HCT116 (cell line): Measurements from ENCODE around the gene CCSAP. TPM values are rescaled to one million over a fixed set of nuclear protein-coding genes. Genes with fewer than 3 reads are reported as not detected.

Experiments used
- ATAC-seq: fragments of 200-7000 bp; cut with Tn5 transposase; 2 replicates; pipeline ENCODE4 v1.9.1; 2020; ENCODE audit warnings: mild to moderate bottlenecking, moderate library complexity
- BruUV-seq: library from RNA; stranded (reverse); fragments of 400-500 nt; replicated peaks from 2 replicates; lab custom pipeline; 2021; lab: Mats Ljungman, UMichigan
- CTCF ChIA-PET: fragments of 300-600 bp; sonication (Branson Sonifier 250); formaldehyde crosslinking; loops from one replicate; lab custom pipeline; 2021; ENCODE audit warnings: antibody characterized with exemption; lab: Charles Lee
- POLR2A ChIA-PET: fragments of 300-600, 350-600 bp; sonication (Branson Sonifier 250); formaldehyde crosslinking; loops from one replicate; lab custom pipeline; 2021; ENCODE audit warnings: antibody characterized with exemption; lab: Charles Lee
- RAD21 ChIA-PET, 2 experiments: fragments of 300-600 bp; sonication (Branson Sonifier 250); formaldehyde crosslinking; loops; one replicate each; lab custom pipeline; 2023; ENCODE audit warnings: low total read pairs in 2 of 2; ENCODE audit not compliant: uncharacterized antibody in 2 of 2, unreplicated experiment in 2 of 2, low non-redundant PET in 1 of 2; lab: Charles Lee
- DNase-seq: peaks from one replicate; pipeline ENCODE4 v3.0.0-alpha.2; 2010; ENCODE audit warnings: low read depth, low spot score
- H2AFZ ChIP-seq: fragments of 200-600 bp; shearing (Covaris generic), sonication (generic); 2 replicates; pipeline ENCODE4 v1.6.1; 2017; ENCODE audit warnings: low read depth, mixed run types, mixed read lengths, antibody characterized with exemption, low read length; ENCODE audit not compliant: poor library complexity, severe bottlenecking
- H3K27ac ChIP-seq: 2 replicates; pipeline ENCODE4 v1.5.1; 2012; ENCODE audit warnings: low read depth, low read length
- H3K27me3 ChIP-seq: fragments of 200-600 bp; sonication (generic); 2 replicates; pipeline ENCODE4 v1.6.1; 2016; ENCODE audit warnings: mixed run types, low read length, mixed read lengths; ENCODE audit not compliant: insufficient read depth
- H3K36me3 ChIP-seq, 2 experiments: fragments of 200-500 bp in 1 of 2; fragments of 200-600 bp in 1 of 2; sonication (Bioruptor generic) in 1 of 2; sonication (generic) in 1 of 2; 2 replicates each; pipeline versions ENCODE4 v1.5.1 to v1.6.1; 2014 to 2016; ENCODE audit warnings: low read length in 2 of 2, inconsistent platforms in 1 of 2, mixed read lengths in 1 of 2, mixed run types in 1 of 2; ENCODE audit not compliant: insufficient read depth in 2 of 2, control insufficient read depth in 1 of 2
- H3K4me1 ChIP-seq, 2 experiments: fragments of 200-600 bp in 1 of 2; sonication (generic) in 1 of 2; 2 replicates each; pipeline versions ENCODE4 v1.5.1 to v1.6.1; 2012 to 2017; ENCODE audit warnings: low read length in 2 of 2, inconsistent platforms in 1 of 2, mild to moderate bottlenecking in 1 of 2, mixed read lengths in 1 of 2, mixed run types in 1 of 2, moderate library complexity in 1 of 2; ENCODE audit not compliant: insufficient read depth in 2 of 2, control insufficient read depth in 1 of 2
- H3K4me2 ChIP-seq: fragments of 200-600 bp; sonication (generic); 2 replicates; pipeline ENCODE4 v1.6.1; 2017; ENCODE audit warnings: mixed run types, low read length, mixed read lengths
- H3K4me3 ChIP-seq, 2 experiments: fragments of 200-600 bp in 1 of 2; sonication (generic) in 1 of 2; replicated peaks in 1 of 2; 2 replicates each; pipeline ENCODE4 v1.5.1; 2011 to 2016; ENCODE audit warnings: low read length in 2 of 2, control low read depth in 1 of 2, low read depth in 1 of 2, mild to moderate bottlenecking in 1 of 2, mixed read lengths in 1 of 2, mixed run types in 1 of 2
- H3K79me2 ChIP-seq: fragments of 200-600 bp; sonication (generic); 2 replicates; pipeline ENCODE4 v1.6.1; 2017; ENCODE audit warnings: mild to moderate bottlenecking, mixed run types, low read length, moderate library complexity, mixed read lengths; ENCODE audit not compliant: insufficient read depth
- H3K9ac ChIP-seq: fragments of 200-600 bp; sonication (generic); 2 replicates; pipeline ENCODE4 v1.6.1; 2016; ENCODE audit warnings: low read length, mixed read lengths
- H3K9me2 ChIP-seq: fragments of 200-600 bp; sonication (generic), shearing (Covaris generic); 2 replicates; pipeline ENCODE4 v1.6.1; 2017; ENCODE audit warnings: mixed run types, mild to moderate bottlenecking, moderate library complexity; ENCODE audit not compliant: insufficient read depth
- H3K9me3 ChIP-seq, 2 experiments: fragments of 200-500 bp in 1 of 2; fragments of 200-600 bp in 1 of 2; sonication (Bioruptor generic) in 1 of 2; sonication (generic) in 1 of 2; 2 replicates each; pipeline ENCODE4 v1.6.1; 2014 to 2017; ENCODE audit warnings: low read length in 2 of 2, mixed read lengths in 2 of 2, inconsistent platforms in 1 of 2, low read depth in 1 of 2, mild to moderate bottlenecking in 1 of 2, mixed run types in 1 of 2, moderate library complexity in 1 of 2; ENCODE audit not compliant: control insufficient read depth in 1 of 2, insufficient read depth in 1 of 2
- H4K20me1 ChIP-seq: fragments of 200-600 bp; sonication (generic), shearing (Covaris generic); 2 replicates; pipeline ENCODE4 v1.6.1; 2017; ENCODE audit warnings: mixed run types, mild to moderate bottlenecking, moderate library complexity; ENCODE audit not compliant: insufficient read depth
- ATF3 ChIP-seq: IDR thresholded peaks from 2 replicates; pipeline ENCODE4 v1.6.1; 2012
- CEBPB ChIP-seq: IDR thresholded peaks from 2 replicates; pipeline ENCODE4 v1.6.1; 2012; ENCODE audit warnings: low read depth
- CTCF ChIP-seq, 3 experiments: fragments of 200-600 bp in 1 of 3; sonication (generic) in 1 of 3; IDR thresholded peaks in 2 of 3; conservative IDR thresholded peaks in 1 of 3; 2 replicates each; pipeline ENCODE4 v1.5.1; 2012 to 2017; ENCODE audit warnings: low read depth in 2 of 3, low read length in 2 of 3, antibody characterized with exemption in 1 of 3, borderline replicate concordance in 1 of 3, control low read depth in 1 of 3, mild to moderate bottlenecking in 1 of 3, mixed read lengths in 1 of 3, mixed run types in 1 of 3, moderate library complexity in 1 of 3; ENCODE audit not compliant: insufficient read depth in 1 of 3
- EGR1 ChIP-seq: IDR thresholded peaks from 2 replicates; pipeline ENCODE4 v1.6.1; 2012; ENCODE audit warnings: low read depth
- FOSL1 ChIP-seq: IDR thresholded peaks from 2 replicates; pipeline ENCODE4 v1.6.1; 2012; ENCODE audit warnings: low read depth
- JUND ChIP-seq: IDR thresholded peaks from 2 replicates; pipeline ENCODE4 v1.6.1; 2012
- MAX ChIP-seq: IDR thresholded peaks from 2 replicates; pipeline ENCODE4 v1.6.1; 2012
- REST ChIP-seq: IDR thresholded peaks from 2 replicates; pipeline ENCODE4 v1.6.1; 2012; ENCODE audit warnings: low read depth
- SIN3A ChIP-seq: IDR thresholded peaks from 2 replicates; pipeline ENCODE4 v1.6.1; 2012; ENCODE audit warnings: low read depth
- SRF ChIP-seq: IDR thresholded peaks from 2 replicates; pipeline ENCODE4 v1.6.1; 2012; ENCODE audit warnings: low read depth
- TCF7L2 ChIP-seq: IDR thresholded peaks from 2 replicates; pipeline ENCODE4 v1.7.0; 2011; ENCODE audit warnings: borderline replicate concordance, inconsistent platforms; ENCODE audit not compliant: insufficient read depth, insufficient read length; ENCODE audit errors: extremely low read depth
- ZFX ChIP-seq: fragments of 450-650 bp; IDR thresholded peaks from 2 replicates; pipeline ENCODE4 v1.6.1; 2017
- ZNF274 ChIP-seq: fragments of 200-500 bp; sonication (Bioruptor generic); IDR thresholded peaks from 2 replicates; pipeline ENCODE4 v1.6.1; 2014; ENCODE audit warnings: mild to moderate bottlenecking, low read depth, low read length, inconsistent platforms
- intact Hi-C: fragments of 100-400 bp; cut with micrococcal nuclease; formaldehyde crosslinking; loops from 2 replicates; pipeline ENCODE4 v1.10.0; 2022
- total RNA-seq: library from RNA; stranded (reverse); gene quantifications from one replicate; pipeline ENCODE4 v1.2.1, GENCODE V29; 2021; ENCODE audit not compliant: unreplicated experiment

Gene CCSAP
- total RNA-seq, 1 experiment from 2014 or later, result 10.9 TPM

- H2AFZ ChIP-seq, result no peak overlapping the region
- ATAC-seq, result no peak
- intact Hi-C loops, result no loop called here
- H3K36me3 ChIP-seq, result 0 out of 4 replicates have a peak, but pooled peaks cover 0 to under 1% of the 10 kb centered on the region in 2 experiments
- peaks cover 7 to 27% of the 10 kb centered on the region in 2 experiments; a peak in 3 of 4 replicates for H3K4me1 ChIP-seq
- H3K27me3 ChIP-seq, result no peaks in the 10 kb centered on the region
- CTCF ChIA-PET, result no interaction called here
- H3K4me3 ChIP-seq, result no peak overlapping the region; a peak in 1 of 4 replicates
- no TSS peak for BruUV-seq
- peak overlapping the region; percentile 100 for H3K4me2 ChIP-seq
- H3K9me3 ChIP-seq, result no peaks in the 10 kb centered on the region
- H3K27ac ChIP-seq, result no peak overlapping the region
- POLR2A ChIA-PET, result no interaction called here
- no peak overlapping the region for H3K9ac ChIP-seq
- no peak for DNase-seq
- H3K79me2 ChIP-seq, result peaks cover 59% of the 10 kb centered on the region
- H4K20me1 ChIP-seq, result no peaks in the 10 kb centered on the region
- no peak for TF ChIP-seq FOSL1
- RAD21 ChIA-PET, result no interaction called here
- H3K9me2 ChIP-seq, result no peaks in the 10 kb centered on the region
Observed at GRCh38 chr1:229340496-229340895, 2.4 kb downstream of the CCSAP start.

- intact Hi-C loops, result no loop called here
- POLR2A ChIA-PET, result no interaction called here
- no peak overlapping the region for H3K9ac ChIP-seq
Observed at GRCh38 chr1:229339520-229339919, 3.3 kb downstream of the CCSAP start.

More at GRCh38 chr1:229339520-229339919, 3.3 kb downstream of the CCSAP start:
- no peaks in the 10 kb centered on the region for H4K20me1 ChIP-seq
- H3K9me3 ChIP-seq, result no peaks in the 10 kb centered on the region
- no peak overlapping the region for H2AFZ ChIP-seq
- DNase-seq, result no peak
- ChIA-PET CTCF (no interaction called here), RAD21 (no interaction called here)
- no peaks in the 10 kb centered on the region for H3K9me2 ChIP-seq
- no peak for ATAC-seq
- 0 out of 4 replicates have a peak, but pooled peaks cover 0 to 5% of the 10 kb centered on the region in 2 experiments for H3K36me3 ChIP-seq
- peaks cover 7 to 27% of the 10 kb centered on the region in 2 experiments; a peak in 3 of 4 replicates for H3K4me1 ChIP-seq
- no peak overlapping the region for H3K4me2 ChIP-seq
- no peak overlapping the region for H3K27ac ChIP-seq
- no peaks in the 10 kb centered on the region for H3K27me3 ChIP-seq
- no peak for TF ChIP-seq TCF7L2
- no peak for TF ChIP-seq SRF
- TF ChIP-seq ZNF274, result no peak
- no peak for TF ChIP-seq SIN3A
- TF ChIP-seq ATF3, result no peak
- no peak for TF ChIP-seq CTCF (IDR thresholded peaks at IDR 0.05 in 2 of 3, conservative IDR thresholded peaks at IDR 0.05 in 1 of 3; ENCODE audit: borderline replicate concordance in 1 of 3, insufficient read depth in 1 of 3, low read depth in 2 of 3, low read length in 2 of 3)
- TF ChIP-seq ZFX, result no peak
- TF ChIP-seq JUND, result no peak
- no peak for TF ChIP-seq REST
- no peak for TF ChIP-seq MAX
- TF ChIP-seq CEBPB, result no peak
- no peak for TF ChIP-seq EGR1
- H3K79me2 ChIP-seq, result peaks cover 68% of the 10 kb centered on the region
- no TSS peak for BruUV-seq
- no peak overlapping the region for H3K4me3 ChIP-seq
